ENCODE results near the gene USH1G. TPM values are rescaled to one million over a fixed set of nuclear protein-coding genes. Genes with fewer than 3 reads are reported as not detected.
A peak's percentile ranks its signal among the peaks of the same experiment; 100 is the strongest.

USH1G gene
- total and polyA plus RNA-seq, 2 of the 13 experiments (the other 11 are each of a cell fraction or from before 2014, with no cell fraction given): 0.04 TPM; not detected in 1

GRCh38 chr17:74961657-74962350 is 38.7 kb upstream of the USH1G start (continued):
- TF ChIP-seq TEAD3 (CRISPR knock-in tag; optimal IDR thresholded peaks at IDR 0.05; ENCODE audit: borderline replicate concordance) (peak; percentile 34), YEATS4 (CRISPR knock-in tag; IDR thresholded peaks at IDR 0.05; ENCODE audit: borderline replicate concordance) (no peak), NFIB (CRISPR knock-in tag; IDR thresholded peaks at IDR 0.05; ENCODE audit: borderline replicate concordance) (no peak), ZNF782 (CRISPR knock-in tag; IDR thresholded peaks at IDR 0.05; ENCODE audit: borderline replicate concordance) (no peak), ZNF713 (CRISPR knock-in tag; IDR thresholded peaks at IDR 0.05) (no peak), TP53 (CRISPR knock-in tag; conservative IDR thresholded peaks at IDR 0.05) (no peak), KLF6 (CRISPR knock-in tag; IDR thresholded peaks at IDR 0.05) (no peak), IRF9 (CRISPR knock-in tag; IDR thresholded peaks at IDR 0.05; ENCODE audit: borderline replicate concordance) (no peak), SALL2 (CRISPR knock-in tag; IDR thresholded peaks at IDR 0.05) (no peak), POLR2AphosphoS5 (IDR thresholded peaks at IDR 0.05; ENCODE audit: low read depth, low read length) (no peak), IRF1 (CRISPR knock-in tag; IDR thresholded peaks at IDR 0.05; ENCODE audit: low read depth) (no peak), XRCC5 (optimal IDR thresholded peaks at IDR 0.05; ENCODE audit: low read length) (peak; percentile 61), SAFB2 (CRISPR knock-in tag; IDR thresholded peaks at IDR 0.05; ENCODE audit: borderline replicate concordance, low read depth) (no peak), CHD2 (IDR thresholded peaks at IDR 0.05; ENCODE audit: low read depth, low read length) (no peak), ZNF614 (CRISPR knock-in tag; IDR thresholded peaks at IDR 0.05; ENCODE audit: borderline replicate concordance) (0 out of 2 replicates have a peak, but pooled peaks have one; percentile 60), ELF4 (CRISPR knock-in tag; IDR thresholded peaks at IDR 0.05; ENCODE audit: borderline replicate concordance) (no peak), THRA (CRISPR knock-in tag; IDR thresholded peaks at IDR 0.05; ENCODE audit: borderline replicate concordance) (no peak), GATAD2A (CRISPR knock-in tag; IDR thresholded peaks at IDR 0.05) (peak; percentile 62), ZNF383 (CRISPR knock-in tag; IDR thresholded peaks at IDR 0.05; ENCODE audit: borderline replicate concordance) (no peak), FOXC1 (CRISPR knock-in tag; IDR thresholded peaks at IDR 0.05; ENCODE audit: borderline replicate concordance) (no peak), ZBTB7B (CRISPR knock-in tag; IDR thresholded peaks at IDR 0.05) (0 out of 2 replicates have a peak, but pooled peaks have one; percentile 25), U2AF1 (optimal IDR thresholded peaks at IDR 0.05; ENCODE audit: low read depth, low read length) (no peak)
- TF ChIP-seq, protein P1, sequence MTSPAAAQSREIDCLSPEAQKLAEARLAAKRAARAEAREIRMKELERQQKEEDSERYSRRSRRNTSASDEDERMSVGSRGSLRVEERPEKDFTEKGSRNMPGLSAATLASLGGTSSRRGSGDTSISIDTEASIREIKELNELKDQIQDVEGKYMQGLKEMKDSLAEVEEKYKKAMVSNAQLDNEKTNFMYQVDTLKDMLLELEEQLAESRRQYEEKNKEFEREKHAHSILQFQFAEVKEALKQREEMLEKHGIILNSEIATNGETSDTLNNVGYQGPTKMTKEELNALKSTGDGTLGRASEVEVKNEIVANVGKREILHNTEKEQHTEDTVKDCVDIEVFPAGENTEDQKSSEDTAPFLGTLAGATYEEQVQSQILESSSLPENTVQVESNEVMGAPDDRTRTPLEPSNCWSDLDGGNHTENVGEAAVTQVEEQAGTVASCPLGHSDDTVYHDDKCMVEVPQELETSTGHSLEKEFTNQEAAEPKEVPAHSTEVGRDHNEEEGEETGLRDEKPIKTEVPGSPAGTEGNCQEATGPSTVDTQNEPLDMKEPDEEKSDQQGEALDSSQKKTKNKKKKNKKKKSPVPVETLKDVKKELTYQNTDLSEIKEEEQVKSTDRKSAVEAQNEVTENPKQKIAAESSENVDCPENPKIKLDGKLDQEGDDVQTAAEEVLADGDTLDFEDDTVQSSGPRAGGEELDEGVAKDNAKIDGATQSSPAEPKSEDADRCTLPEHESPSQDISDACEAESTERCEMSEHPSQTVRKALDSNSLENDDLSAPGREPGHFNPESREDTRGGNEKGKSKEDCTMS (CRISPR knock-in tag; conservative IDR thresholded peaks at IDR 0.05): no peak
- TF ChIP-seq, protein P2, sequence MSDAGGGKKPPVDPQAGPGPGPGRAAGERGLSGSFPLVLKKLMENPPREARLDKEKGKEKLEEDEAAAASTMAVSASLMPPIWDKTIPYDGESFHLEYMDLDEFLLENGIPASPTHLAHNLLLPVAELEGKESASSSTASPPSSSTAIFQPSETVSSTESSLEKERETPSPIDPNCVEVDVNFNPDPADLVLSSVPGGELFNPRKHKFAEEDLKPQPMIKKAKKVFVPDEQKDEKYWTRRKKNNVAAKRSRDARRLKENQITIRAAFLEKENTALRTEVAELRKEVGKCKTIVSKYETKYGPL (CRISPR knock-in tag; IDR thresholded peaks at IDR 0.05): no peak

Measured in HepG2 (cell line).